ENCODE results near the gene SIN3B. TPM values are rescaled to one million over a fixed set of nuclear protein-coding genes. Genes with fewer than 3 reads are reported as not detected.
A peak's percentile ranks its signal among the peaks of the same experiment; 100 is the strongest.

Gene SIN3B
- total and polyA plus RNA-seq, 9 of the 15 experiments (the other 6 are each of a cell fraction or from before 2014, with no cell fraction given), result 0.51 to 34.2 (median 14.3) TPM

- TF ChIP-seq, protein P1, sequence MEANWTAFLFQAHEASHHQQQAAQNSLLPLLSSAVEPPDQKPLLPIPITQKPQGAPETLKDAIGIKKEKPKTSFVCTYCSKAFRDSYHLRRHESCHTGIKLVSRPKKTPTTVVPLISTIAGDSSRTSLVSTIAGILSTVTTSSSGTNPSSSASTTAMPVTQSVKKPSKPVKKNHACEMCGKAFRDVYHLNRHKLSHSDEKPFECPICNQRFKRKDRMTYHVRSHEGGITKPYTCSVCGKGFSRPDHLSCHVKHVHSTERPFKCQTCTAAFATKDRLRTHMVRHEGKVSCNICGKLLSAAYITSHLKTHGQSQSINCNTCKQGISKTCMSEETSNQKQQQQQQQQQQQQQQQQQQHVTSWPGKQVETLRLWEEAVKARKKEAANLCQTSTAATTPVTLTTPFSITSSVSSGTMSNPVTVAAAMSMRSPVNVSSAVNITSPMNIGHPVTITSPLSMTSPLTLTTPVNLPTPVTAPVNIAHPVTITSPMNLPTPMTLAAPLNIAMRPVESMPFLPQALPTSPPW (CRISPR knock-in tag; IDR thresholded peaks at IDR 0.05), result peak; percentile 84
- TF ChIP-seq, protein P2, sequence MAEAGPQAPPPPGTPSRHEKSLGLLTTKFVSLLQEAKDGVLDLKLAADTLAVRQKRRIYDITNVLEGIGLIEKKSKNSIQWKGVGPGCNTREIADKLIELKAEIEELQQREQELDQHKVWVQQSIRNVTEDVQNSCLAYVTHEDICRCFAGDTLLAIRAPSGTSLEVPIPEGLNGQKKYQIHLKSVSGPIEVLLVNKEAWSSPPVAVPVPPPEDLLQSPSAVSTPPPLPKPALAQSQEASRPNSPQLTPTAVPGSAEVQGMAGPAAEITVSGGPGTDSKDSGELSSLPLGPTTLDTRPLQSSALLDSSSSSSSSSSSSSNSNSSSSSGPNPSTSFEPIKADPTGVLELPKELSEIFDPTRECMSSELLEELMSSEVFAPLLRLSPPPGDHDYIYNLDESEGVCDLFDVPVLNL (CRISPR knock-in tag; IDR thresholded peaks at IDR 0.05; ENCODE audit: low read depth), result no peak
- TF ChIP-seq SRSF9 (IDR thresholded peaks at IDR 0.05; ENCODE audit: borderline replicate concordance, low read depth, low read length) (no peak), FOS (IDR thresholded peaks at IDR 0.05; ENCODE audit: extremely low read depth, insufficient read length) (no peak), NONO (IDR thresholded peaks at IDR 0.05; ENCODE audit: low read depth in 2 of 2, low read length in 1 of 2) (no peak), NCOR1 (IDR thresholded peaks at IDR 0.05) (peak; percentile 12), CBX3 (IDR thresholded peaks at IDR 0.05; ENCODE audit: borderline replicate concordance in 1 of 2, low read length in 2 of 2) (no peak), POLR2H (tag; IDR thresholded peaks at IDR 0.05; ENCODE audit: low read depth) (peak; percentile 49; the same call in 1 of the 2 replicates), HDAC2 (IDR thresholded peaks at IDR 0.05) (0 out of 2 replicates have a peak, but pooled peaks have one; percentile 21), BCOR (IDR thresholded peaks at IDR 0.05) (0 out of 2 replicates have a peak, but pooled peaks have one; percentile 25), CBFA2T3 (IDR thresholded peaks at IDR 0.05) (peak; percentile 23), DPF2 (IDR thresholded peaks at IDR 0.05) (peak; percentile 69), XRCC5 (IDR thresholded peaks at IDR 0.05; ENCODE audit: low read depth, low read length) (no peak)
- TF ChIP-seq, protein P3, sequence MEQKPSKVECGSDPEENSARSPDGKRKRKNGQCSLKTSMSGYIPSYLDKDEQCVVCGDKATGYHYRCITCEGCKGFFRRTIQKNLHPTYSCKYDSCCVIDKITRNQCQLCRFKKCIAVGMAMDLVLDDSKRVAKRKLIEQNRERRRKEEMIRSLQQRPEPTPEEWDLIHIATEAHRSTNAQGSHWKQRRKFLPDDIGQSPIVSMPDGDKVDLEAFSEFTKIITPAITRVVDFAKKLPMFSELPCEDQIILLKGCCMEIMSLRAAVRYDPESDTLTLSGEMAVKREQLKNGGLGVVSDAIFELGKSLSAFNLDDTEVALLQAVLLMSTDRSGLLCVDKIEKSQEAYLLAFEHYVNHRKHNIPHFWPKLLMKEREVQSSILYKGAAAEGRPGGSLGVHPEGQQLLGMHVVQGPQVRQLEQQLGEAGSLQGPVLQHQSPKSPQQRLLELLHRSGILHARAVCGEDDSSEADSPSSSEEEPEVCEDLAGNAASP (IDR thresholded peaks at IDR 0.05), result no peak
- TF ChIP-seq, protein P4, sequence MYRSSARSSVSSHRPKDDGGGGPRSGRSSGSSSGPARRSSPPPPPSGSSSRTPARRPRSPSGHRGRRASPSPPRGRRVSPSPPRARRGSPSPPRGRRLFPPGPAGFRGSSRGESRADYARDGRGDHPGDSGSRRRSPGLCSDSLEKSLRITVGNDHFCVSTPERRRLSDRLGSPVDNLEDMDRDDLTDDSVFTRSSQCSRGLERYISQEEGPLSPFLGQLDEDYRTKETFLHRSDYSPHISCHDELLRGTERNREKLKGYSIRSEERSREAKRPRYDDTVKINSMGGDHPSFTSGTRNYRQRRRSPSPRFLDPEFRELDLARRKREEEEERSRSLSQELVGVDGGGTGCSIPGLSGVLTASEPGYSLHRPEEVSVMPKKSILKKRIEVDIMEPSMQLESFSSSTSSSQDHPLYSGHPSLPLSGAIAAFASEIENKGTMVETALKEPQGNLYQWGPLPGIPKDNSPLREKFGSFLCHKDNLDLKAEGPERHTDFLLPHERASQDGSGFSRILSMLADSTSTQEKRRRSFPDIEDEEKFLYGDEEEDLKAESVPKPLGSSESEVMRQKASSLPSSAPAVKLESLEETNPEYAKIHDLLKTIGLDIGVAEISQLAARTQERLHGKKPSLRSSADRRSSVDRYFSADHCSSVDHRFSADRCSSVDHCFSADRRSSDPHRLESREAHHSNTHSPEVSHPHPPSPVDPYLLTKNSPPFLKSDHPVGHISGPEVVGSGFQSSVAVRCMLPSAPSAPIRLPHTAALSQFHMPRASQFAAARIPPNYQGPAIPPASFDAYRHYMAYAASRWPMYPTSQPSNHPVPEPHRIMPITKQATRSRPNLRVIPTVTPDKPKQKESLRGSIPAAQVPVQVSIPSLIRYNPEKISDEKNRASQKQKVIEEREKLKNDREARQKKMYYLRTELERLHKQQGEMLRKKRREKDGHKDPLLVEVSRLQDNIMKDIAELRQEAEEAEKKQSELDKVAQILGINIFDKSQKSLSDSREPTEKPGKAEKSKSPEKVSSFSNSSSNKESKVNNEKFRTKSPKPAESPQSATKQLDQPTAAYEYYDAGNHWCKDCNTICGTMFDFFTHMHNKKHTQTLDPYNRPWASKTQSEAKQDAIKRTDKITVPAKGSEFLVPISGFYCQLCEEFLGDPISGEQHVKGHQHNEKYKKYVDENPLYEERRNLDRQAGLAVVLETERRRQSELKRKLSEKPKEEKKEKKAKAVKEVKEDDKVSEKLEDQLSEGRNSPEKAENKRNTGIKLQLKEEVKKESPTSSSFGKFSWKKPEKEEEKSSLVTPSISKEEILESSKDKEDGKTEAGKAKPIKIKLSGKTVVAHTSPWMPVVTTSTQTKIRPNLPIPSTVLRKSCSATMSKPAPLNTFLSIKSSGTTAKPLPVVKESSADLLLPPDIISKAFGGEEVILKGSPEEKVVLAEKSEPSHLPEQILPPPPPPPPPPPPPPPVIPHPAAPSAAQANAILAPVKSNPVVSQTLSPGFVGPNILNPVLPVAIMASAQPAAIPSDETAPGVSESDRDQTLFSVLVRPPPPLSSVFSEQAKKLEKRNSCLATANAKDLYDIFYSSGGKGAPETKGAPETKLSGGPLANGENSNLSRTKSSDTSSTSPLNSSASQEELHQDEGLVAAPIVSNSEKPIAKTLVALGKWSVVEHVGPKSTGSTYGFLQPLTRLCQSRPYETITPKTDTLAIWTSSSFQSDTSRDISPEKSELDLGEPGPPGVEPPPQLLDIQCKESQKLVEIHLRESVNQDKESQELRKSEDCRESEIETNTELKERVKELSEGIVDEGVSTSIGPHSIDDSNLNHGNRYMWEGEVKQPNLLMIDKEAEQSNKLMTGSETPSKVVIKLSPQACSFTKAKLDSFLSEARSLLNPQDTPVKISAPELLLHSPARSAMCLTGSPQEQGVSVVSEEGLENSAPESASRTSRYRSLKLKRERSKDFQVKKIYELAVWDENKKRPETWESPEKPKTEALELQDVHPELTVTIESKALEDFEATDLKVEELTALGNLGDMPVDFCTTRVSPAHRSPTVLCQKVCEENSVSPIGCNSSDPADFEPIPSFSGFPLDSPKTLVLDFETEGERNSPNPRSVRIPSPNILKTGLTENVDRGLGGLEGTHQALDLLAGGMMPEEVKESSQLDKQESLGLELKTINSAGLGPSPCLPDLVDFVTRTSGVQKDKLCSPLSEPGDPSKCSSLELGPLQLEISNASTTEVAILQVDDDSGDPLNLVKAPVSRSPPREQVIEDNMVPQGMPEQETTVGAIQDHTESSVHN (IDR thresholded peaks at IDR 0.05; ENCODE audit: borderline replicate concordance in 1 of 2, low read depth in 1 of 2), result no peak
These were observed 66.4 kb downstream of the SIN3B start (continued) for GRCh38 chr19:16895467-16896145.
